K562 (cell line): ENCODE results near the gene MARVELD1.

Experiments used
- BACH1 ChIP-seq: fragments of 200-800 bp; sonication (Bioruptor generic); IDR thresholded peaks from 2 replicates; pipeline ENCODE4 v1.6.1; 2016; ENCODE audit warnings: missing genetic modification characterization, missing compliant biosample characterization
- DDX20 ChIP-seq: fragments of 450-650 bp; IDR thresholded peaks from 2 replicates; pipeline ENCODE4 v1.6.1; 2016; ENCODE audit warnings: missing genetic modification characterization, low read depth, mild to moderate bottlenecking, missing compliant biosample characterization, moderate library complexity
- EZH2 ChIP-seq: IDR thresholded peaks from 2 replicates; pipeline ENCODE4 v1.6.1; 2012; ENCODE audit warnings: low read depth, mild to moderate bottlenecking, inconsistent platforms, low read length, borderline replicate concordance
- GATA2 ChIP-seq: sonication (generic); formaldehyde crosslinking; IDR thresholded peaks from 2 replicates; pipeline ENCODE4 v1.4.0; 2020; ENCODE audit warnings: mild to moderate bottlenecking, missing genetic modification reagents
- HNRNPUL1 ChIP-seq: fragments of 200-400 bp; formaldehyde crosslinking; IDR thresholded peaks from 2 replicates; pipeline ENCODE4 v1.6.1; 2017; ENCODE audit warnings: low read length
- KLF13 ChIP-seq: fragments of 450-650 bp; IDR thresholded peaks from 2 replicates; pipeline ENCODE4 v1.6.1; 2016; ENCODE audit warnings: missing genetic modification characterization, low read depth, mild to moderate bottlenecking, missing compliant biosample characterization, moderate library complexity, borderline replicate concordance
- KLF6 ChIP-seq: fragments of 250-450 bp; sonication (Bioruptor Pico); IDR thresholded peaks from 2 replicates; pipeline ENCODE4 v1.4.0; 2020; ENCODE audit warnings: mild to moderate bottlenecking, moderate library complexity, borderline replicate concordance
- NONO ChIP-seq, 2 experiments: fragments of 200-400 bp in 1 of 2; fragments of 450-650 bp in 1 of 2; formaldehyde crosslinking in 1 of 2; IDR thresholded peaks; 2 replicates each; pipeline ENCODE4 v1.6.1; 2017; ENCODE audit warnings: low read depth in 2 of 2, mild to moderate bottlenecking in 2 of 2, moderate library complexity in 2 of 2, low read length in 1 of 2
- POLR2AphosphoS5 ChIP-seq: IDR thresholded peaks from 2 replicates; pipeline ENCODE4 v1.6.1; 2011; ENCODE audit warnings: mild to moderate bottlenecking, low read depth, low read length, moderate library complexity; ENCODE audit not compliant: control insufficient read depth, insufficient read depth
- ZFP1 ChIP-seq: fragments of 450-650 bp; formaldehyde crosslinking; IDR thresholded peaks from 2 replicates; pipeline ENCODE4 v1.4.0; 2020; ENCODE audit warnings: mild to moderate bottlenecking, mixed read lengths
- ZNF274 ChIP-seq: IDR thresholded peaks from 2 replicates; pipeline ENCODE4 v1.6.1; 2011; ENCODE audit warnings: low read depth, mild to moderate bottlenecking, low read length, moderate library complexity, borderline replicate concordance
- TF ChIP-seq, protein P1 (sequence below): fragments of 250-450 bp; sonication (Bioruptor Pico); IDR thresholded peaks from 2 replicates; pipeline ENCODE4 v1.8.0; 2022; ENCODE audit warnings: moderate library complexity, mild to moderate bottlenecking, inconsistent platforms
- TF ChIP-seq, protein P2 (sequence below): sonication (generic); formaldehyde crosslinking; IDR thresholded peaks from 2 replicates; pipeline ENCODE4 v1.5.0; 2020; ENCODE audit warnings: missing genetic modification reagents
- TF ChIP-seq, protein P3 (sequence below), 3 experiments: IDR thresholded peaks in 2 of 3; conservative IDR thresholded peaks in 1 of 3; 2 replicates each; pipeline ENCODE4 v1.5.1; 2011 to 2012; ENCODE audit warnings: low read length in 3 of 3, mild to moderate bottlenecking in 3 of 3, control low read depth in 2 of 3, improper control_type of control experiment in 1 of 3, inconsistent platforms in 1 of 3, low read depth in 1 of 3, mixed read lengths in 1 of 3, moderate library complexity in 1 of 3; ENCODE audit not compliant: insufficient read depth in 2 of 3

DNA sequence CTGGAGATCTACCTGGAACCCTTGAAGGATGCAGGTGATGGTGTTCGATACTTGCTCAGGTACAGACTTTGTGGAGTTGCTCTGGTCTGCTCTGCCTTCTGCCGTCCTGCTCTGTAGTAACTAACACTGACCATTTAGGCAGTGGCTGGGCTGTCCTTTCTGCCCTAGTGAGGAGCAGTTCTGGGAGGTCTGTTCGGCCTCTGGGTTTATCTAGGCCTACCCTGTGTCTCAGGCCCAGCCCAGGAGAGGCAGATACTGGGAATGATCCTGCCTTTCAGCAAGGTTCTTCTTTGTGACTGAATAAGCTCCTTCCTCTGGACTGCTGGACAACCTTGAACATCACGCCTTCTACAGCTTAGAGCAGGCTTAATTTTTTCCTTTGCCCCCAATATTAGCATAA, 25.1 kb downstream of the MARVELD1 start:
- TF ChIP-seq BACH1 (tag) (no peak), POLR2AphosphoS5 (no peak), ZFP1 (CRISPR knock-in tag) (no peak), EZH2 (no peak), GATA2 (CRISPR knock-in tag) (no peak), DDX20 (no peak), HNRNPUL1 (no peak), KLF6 (CRISPR knock-in tag) (no peak), KLF13 (tag) (no peak), NONO (IDR thresholded peaks at IDR 0.05; ENCODE audit: low read depth in 2 of 2, low read length in 1 of 2) (no peak), ZNF274 (no peak)
- TF ChIP-seq, protein P1, sequence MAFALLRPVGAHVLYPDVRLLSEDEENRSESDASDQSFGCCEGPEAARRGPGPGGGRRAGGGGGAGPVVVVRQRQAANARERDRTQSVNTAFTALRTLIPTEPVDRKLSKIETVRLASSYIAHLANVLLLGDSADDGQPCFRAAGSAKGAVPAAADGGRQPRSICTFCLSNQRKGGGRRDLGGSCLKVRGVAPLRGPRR: no peak
- TF ChIP-seq, protein P2, sequence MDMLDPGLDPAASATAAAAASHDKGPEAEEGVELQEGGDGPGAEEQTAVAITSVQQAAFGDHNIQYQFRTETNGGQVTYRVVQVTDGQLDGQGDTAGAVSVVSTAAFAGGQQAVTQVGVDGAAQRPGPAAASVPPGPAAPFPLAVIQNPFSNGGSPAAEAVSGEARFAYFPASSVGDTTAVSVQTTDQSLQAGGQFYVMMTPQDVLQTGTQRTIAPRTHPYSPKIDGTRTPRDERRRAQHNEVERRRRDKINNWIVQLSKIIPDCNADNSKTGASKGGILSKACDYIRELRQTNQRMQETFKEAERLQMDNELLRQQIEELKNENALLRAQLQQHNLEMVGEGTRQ: no peak
- TF ChIP-seq, protein P3, sequence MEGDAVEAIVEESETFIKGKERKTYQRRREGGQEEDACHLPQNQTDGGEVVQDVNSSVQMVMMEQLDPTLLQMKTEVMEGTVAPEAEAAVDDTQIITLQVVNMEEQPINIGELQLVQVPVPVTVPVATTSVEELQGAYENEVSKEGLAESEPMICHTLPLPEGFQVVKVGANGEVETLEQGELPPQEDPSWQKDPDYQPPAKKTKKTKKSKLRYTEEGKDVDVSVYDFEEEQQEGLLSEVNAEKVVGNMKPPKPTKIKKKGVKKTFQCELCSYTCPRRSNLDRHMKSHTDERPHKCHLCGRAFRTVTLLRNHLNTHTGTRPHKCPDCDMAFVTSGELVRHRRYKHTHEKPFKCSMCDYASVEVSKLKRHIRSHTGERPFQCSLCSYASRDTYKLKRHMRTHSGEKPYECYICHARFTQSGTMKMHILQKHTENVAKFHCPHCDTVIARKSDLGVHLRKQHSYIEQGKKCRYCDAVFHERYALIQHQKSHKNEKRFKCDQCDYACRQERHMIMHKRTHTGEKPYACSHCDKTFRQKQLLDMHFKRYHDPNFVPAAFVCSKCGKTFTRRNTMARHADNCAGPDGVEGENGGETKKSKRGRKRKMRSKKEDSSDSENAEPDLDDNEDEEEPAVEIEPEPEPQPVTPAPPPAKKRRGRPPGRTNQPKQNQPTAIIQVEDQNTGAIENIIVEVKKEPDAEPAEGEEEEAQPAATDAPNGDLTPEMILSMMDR (IDR thresholded peaks at IDR 0.05 in 2 of 3, conservative IDR thresholded peaks at IDR 0.05 in 1 of 3; ENCODE audit: insufficient read depth in 2 of 3, low read depth in 1 of 3, low read length in 3 of 3): no peak
